Astrocyte of the cerebellum (primary cell): ENCODE data around the gene MGST1.
"Not testable (repeated sequence)": the region's sequence is repeated elsewhere in the genome, so short reads cannot be mapped to it uniquely, and the experiment has no call there.

Experiments
- DNase-seq: peaks from one replicate; pipeline ENCODE4 v3.0.0-alpha.2; 2011; ENCODE audit warnings: low read depth
- H3K4me3 ChIP-seq: 2 replicates; pipeline ENCODE4 v1.5.1; 2011; ENCODE audit warnings: mild to moderate bottlenecking, low read depth, low read length, moderate library complexity
- in situ Hi-C: cut with HindIII; loops from 2 replicates; pipeline ENCODE4 v1.10.0; 2017; ENCODE audit warnings: low sequenced_read_pairs
- TF ChIP-seq, protein P1 (sequence below): IDR thresholded peaks from 2 replicates; pipeline ENCODE4 v1.5.1; 2012; ENCODE audit warnings: low read length, low read depth, moderate library complexity, mild to moderate bottlenecking; ENCODE audit errors: missing control alignments

The MGST1 gene

GRCh38 chr12:16385782-16386646 lies 38.6 kb downstream of the MGST1 start:
- in situ Hi-C loops = no loop called here
- DNase-seq = peak; percentile 61
- no peak overlapping the region for H3K4me3 ChIP-seq
- TF ChIP-seq, protein P1, sequence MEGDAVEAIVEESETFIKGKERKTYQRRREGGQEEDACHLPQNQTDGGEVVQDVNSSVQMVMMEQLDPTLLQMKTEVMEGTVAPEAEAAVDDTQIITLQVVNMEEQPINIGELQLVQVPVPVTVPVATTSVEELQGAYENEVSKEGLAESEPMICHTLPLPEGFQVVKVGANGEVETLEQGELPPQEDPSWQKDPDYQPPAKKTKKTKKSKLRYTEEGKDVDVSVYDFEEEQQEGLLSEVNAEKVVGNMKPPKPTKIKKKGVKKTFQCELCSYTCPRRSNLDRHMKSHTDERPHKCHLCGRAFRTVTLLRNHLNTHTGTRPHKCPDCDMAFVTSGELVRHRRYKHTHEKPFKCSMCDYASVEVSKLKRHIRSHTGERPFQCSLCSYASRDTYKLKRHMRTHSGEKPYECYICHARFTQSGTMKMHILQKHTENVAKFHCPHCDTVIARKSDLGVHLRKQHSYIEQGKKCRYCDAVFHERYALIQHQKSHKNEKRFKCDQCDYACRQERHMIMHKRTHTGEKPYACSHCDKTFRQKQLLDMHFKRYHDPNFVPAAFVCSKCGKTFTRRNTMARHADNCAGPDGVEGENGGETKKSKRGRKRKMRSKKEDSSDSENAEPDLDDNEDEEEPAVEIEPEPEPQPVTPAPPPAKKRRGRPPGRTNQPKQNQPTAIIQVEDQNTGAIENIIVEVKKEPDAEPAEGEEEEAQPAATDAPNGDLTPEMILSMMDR = peak; percentile 58

DNA sequence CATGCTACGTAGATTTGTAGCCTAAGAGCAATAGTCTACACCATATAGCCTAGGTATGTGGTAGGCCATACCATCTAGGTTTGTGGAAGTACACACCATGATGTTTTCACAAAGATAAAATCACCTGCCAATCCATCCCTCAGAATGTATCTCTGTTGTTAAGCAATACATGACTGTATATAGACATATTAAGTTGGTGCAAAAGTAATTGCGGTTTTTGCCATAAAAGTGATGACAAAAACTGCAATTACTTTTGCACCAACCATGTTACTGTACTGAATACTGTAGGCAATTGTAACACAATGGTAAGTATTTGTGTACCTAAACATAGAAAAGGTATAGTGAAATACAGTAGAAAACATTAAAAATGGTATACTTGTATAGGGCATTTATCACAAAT lies 40.5 kb downstream of the MGST1 start:
- TF ChIP-seq, protein P1 = no peak
- in situ Hi-C loops = no loop called here
- H3K4me3 ChIP-seq = no peak overlapping the region
- no peak for DNase-seq

GRCh38 chr12:16389594-16389993 lies 42.1 kb downstream of the MGST1 start:
- H3K4me3 ChIP-seq = no peak overlapping the region
- TF ChIP-seq, protein P1 = no peak
- no peak for DNase-seq
- in situ Hi-C loops = no loop called here

- TF ChIP-seq, protein P1 = no peak
- no peak for DNase-seq
- in situ Hi-C loops = no loop called here
- H3K4me3 ChIP-seq = no peak overlapping the region
Observed at GRCh38 chr12:16392846-16393535, 45.5 kb downstream of the MGST1 start.

DNA sequence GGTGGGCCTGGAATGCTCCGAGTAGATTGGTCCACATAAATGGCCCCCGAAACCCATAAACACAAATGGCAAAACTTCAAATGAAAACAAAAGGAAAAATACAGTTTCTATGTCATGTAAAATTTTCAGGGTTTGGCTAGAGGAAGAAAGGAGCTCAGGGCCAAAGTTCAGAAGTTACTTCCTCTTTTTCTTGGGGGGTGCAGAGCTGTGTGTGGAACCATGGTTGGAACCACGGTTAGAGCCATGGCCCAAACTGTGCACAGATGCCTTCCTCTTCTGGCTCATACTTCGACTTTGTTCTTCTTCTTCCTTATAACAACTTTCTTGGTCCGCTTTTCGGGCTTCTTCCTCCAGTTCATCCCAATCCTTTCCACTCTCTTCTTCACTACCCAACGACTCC lies 51.7 kb downstream of the MGST1 start:
- in situ Hi-C loops = no loop called here
- TF ChIP-seq, protein P1 = no peak
- no peak for DNase-seq
- no peak overlapping the region for H3K4me3 ChIP-seq

DNA sequence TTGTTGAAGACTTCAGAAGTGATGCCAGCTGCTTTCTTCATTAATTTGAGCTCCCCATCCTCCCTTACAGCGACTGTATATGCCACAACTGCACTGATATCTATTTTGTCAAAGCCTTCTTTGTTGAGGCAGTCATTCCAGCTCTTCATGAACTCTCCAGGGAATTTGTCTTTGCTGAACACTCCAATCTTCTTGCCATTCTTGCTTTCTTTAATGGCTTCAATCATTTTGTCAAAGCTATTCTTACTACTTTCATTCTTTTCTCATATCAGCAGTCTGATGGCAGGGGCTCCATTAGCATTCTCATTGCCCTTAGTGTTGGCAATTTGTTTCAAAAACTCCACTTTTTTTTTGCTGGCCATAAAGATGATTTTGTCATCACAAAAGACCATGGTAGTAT lies 54.4 kb downstream of the MGST1 start:
- H3K4me3 ChIP-seq, DNase-seq, in situ Hi-C loops: not testable (repeated sequence)

DNA sequence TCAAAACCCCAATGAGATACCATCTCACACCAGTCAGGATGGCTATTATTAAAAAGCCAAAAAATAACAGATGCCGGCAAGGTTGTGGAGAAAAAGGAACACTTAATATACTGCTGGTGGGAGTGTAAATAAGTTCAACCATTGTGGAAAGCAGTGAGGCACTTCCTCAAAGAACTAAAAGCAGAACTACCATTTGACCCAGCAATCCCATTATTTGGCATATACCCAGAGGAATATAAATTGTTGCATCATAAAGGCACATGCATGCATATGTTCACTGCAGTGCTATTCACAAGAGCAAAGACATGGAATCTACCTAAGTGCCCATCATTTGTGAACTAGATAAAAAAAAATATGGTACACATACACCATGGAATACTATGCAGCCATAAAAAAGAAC lies 59.9 kb downstream of the MGST1 start:
- TF ChIP-seq, protein P1 = no peak
- no peak for DNase-seq
- no peak overlapping the region for H3K4me3 ChIP-seq
- in situ Hi-C loops = no loop called here
